Measurements from ENCODE around the gene RTTN.
"Not testable (repeated sequence)": the region's sequence is repeated elsewhere in the genome, so short reads cannot be mapped to it uniquely, and the experiment has no call there.

The RTTN gene

DNA sequence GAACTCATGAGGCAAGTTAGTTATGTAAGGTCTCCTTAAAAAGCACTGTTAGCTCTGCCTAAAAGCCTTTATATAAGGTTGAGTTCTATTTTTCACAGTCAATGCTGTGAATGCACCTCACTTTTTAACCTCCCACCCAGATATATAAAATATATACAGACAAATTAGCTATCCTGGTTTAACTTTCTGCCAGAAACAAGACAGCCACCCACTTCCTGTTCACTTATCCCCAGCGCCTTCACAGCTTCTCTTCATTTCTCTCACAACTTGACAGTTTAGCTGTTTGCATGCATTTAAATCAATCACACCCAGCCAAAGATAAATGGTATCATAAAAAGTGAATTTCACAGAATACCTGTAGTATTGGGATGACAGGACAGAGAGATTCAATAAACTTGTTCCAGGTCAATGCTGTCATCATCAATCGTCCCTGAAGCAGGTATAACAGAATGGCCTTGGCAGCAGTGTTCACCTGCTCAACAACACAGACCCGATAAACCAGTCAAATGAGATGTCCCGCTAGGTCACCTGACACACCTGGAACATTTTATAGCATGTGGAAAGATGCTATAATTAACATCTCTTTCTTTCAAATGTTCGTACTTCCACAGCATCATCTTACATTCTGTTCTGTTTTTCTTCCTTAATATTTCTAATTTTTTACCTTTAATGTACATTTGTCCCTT, 55.7 kb downstream of the RTTN start:
- DNase-seq (ENCODE audit: low read depth, low spot score) = no peak

DNA sequence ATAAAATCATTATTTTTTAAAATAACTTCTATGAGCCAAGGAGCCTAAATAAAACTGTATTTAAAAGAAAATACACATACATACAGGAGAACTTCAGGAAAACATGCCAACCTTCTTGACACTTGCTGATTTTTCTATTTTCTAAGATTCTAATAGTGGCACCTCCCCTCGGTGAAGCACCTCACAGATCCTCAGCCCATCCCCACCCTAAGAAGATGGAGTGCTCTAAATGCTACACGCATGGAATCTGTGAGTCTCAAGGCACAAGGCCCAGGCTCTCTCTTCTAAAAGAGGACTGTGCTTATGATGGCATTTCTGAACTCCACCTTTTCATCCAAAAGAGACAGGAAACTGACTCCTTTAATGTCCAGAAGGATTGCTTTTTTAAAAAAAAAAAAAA, 56.3 kb downstream of the RTTN start:
- DNase-seq (ENCODE audit: low read depth, low spot score) = no peak

DNA sequence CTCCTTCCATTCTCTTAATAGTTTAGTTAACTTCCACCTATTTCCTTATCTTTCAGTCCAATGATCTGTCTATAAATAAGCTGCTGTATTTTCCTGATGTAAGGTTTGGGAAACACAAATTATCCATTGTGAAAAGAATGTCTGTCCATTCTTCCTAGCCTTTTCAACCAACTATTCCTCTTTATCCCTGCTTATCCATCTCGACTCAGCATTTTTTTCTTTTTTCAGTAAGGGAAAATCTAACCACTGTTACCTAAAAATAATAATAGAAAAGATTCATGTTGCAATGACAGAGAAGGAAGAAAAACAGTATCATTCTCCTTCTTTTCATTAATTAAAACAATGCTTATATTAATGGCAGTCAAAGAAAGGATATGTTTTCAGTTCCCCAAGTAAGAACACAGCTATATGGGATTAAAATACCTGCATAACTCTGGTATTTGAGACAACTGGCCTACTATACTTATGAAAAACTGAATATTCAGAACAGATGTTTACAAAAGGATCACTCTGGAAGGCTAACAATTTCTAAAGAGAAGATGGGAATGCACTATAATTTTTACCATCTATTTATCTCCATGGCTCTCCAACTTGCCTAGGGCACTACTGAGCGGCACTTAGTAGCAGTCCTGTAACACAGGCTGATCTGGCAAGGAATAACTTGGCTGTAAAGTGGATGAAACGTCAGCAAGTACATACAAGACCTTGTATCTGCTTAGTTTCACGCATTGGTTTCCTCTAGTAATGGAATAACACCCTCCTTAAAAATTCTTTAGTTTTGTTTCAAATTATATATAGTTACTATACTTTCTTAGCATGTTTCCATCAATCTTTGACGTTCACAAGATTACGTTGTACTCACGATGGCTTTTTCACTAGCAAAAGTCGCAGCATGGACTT, 57.2 kb downstream of the RTTN start:
- no peak for DNase-seq (ENCODE audit: low read depth, low spot score)

GRCh38 chr18:70146174-70146573, 59.3 kb downstream of the RTTN start:
- no peak for DNase-seq (ENCODE audit: low read depth, low spot score)

DNA sequence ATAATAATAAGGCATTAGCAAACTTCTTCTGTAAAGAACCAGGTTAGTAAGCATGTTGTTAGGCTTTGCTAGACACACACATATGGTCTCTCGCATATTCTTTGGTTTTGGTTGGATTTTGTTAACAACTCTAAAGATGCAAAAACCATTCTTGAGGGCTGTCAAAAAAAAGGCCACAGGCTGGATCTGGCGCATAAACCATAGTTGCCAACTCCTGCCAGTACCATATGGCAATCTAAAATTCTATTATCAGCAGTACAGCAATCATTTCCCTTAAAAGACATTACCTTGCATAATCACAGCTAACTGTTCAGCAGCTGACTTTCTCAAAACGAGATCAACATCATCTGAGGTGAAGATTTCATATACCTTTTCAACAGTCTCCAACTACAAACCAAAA, 63.5 kb downstream of the RTTN start:
- DNase-seq (ENCODE audit: low read depth, low spot score) = no peak

DNA sequence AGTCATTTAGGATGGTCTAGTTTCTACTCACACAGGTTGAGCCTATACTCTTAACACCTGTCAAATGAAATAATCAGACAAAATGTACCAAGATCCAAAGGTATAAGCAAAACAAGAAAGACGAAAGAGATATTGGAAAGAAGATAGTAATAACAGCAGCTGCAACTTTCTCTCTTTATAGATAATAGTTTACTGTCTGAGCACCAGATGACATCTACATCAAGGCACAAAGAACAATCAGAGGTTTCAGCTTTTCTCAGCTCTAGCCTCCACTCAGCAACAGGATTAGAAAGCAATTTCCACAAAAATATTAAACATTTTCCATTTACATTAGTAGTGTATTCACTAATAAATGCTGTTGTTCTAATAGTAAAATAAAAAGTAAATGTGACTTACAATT, 66.3 kb downstream of the RTTN start:
- DNase-seq (ENCODE audit: low read depth, low spot score) = no peak

GRCh38 chr18:70135604-70136003, 69.9 kb downstream of the RTTN start:
- DNase-seq (ENCODE audit: low read depth, low spot score) = no peak

GRCh38 chr18:70132999-70133398, 72.5 kb downstream of the RTTN start:
- no peak for DNase-seq (ENCODE audit: low read depth, low spot score)

DNA sequence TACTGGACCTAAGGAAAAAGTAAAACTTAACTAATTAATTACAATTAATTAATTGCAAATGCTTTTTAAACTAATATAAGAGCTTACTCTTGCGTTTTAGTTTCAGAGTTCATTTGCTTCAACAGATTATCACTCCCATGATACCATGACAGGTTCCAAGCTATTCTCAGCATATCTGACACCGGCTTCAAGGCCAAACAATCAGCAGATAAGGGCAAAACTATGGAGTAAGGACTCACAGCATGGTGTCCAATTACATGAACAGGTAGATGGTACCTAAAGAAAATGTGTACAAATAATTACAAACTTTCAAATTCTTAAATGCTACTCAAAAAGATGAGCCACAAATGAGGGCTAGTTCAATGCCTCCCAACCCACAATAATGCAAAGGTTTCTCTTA, 77.2 kb downstream of the RTTN start:
- no peak for DNase-seq (ENCODE audit: low read depth, low spot score)

DNA sequence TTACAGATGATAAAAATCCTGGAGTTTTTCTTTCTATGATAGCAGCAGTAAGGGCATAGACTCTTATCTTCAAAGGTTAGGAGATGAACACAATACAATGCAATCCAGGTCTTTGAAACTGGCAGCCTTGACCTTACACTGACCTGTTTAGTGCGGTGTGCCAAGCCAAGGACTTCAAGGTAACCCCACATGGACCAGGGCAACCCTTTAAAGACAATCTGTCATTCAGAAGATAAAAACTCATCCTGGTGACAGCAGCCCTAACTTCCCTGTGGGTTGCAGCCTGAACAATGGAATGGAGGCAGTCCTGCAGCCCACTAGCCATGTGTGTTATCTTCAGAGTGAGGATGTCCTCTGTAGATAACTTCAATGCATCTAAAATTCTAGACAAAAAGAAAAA, 78.1 kb downstream of the RTTN start:
- DNase-seq (ENCODE audit: low read depth, low spot score) = no peak

DNA sequence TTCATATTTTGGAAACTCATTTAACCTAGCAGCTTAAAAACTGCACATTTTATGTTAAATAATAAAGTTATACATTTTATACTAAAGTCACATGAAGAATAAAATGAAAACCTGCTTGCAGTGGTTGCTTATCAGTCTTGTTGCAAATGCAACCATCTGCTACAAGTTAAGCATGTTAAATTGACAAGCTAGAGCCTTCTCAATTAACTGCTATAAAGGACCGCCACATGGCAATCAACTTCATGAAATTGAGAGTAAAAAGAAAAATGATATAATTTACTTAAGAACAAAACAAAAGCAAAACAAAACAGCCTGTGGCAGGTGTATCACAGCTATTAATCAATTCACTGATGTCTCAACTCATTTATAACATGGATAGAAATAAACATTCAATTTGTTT, 78.7 kb downstream of the RTTN start:
- no peak for DNase-seq (ENCODE audit: low read depth, low spot score)

DNA sequence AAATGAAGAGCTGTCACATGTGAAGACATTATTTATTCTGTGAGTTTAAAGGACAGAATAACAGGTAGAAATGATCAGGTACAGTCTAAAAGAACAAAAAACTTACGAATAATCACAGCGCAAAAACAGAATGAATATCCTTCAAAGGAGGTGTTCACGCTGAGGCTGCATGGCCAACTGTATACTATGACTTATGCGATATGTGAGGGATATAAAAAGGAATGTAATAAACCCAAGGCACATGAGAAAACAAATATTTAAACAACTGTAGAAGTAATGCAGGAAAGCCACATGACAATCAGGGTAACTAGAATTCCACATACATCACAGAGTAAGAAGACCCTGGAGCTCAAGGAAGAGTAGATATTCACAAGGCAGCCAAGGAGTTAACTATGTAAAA, 81.3 kb downstream of the RTTN start:
- no peak for DNase-seq (ENCODE audit: low read depth, low spot score)

GRCh38 chr18:70121842-70122241, 83.6 kb downstream of the RTTN start:
- DNase-seq (ENCODE audit: low read depth, low spot score) = no peak

DNA sequence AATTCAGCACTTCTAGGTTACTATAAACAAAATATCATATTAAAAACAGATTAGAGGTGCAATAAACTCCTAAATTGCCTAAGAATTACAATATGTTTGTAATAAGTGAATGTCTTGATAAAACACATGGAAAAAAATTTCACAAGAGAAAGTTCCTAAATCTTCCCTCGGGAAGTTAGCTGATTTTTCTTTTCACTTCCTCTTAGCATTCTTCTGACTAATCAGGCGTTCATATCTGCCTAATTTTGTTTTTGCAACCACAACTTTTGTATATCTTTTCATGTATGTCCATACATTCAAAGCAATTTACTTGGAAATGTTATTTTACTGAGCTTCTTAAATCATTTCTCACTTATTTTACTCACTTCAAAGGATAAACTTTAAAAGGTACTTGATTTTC, 88.5 kb downstream of the RTTN start:
- DNase-seq (ENCODE audit: low read depth, low spot score) = no peak

DNA sequence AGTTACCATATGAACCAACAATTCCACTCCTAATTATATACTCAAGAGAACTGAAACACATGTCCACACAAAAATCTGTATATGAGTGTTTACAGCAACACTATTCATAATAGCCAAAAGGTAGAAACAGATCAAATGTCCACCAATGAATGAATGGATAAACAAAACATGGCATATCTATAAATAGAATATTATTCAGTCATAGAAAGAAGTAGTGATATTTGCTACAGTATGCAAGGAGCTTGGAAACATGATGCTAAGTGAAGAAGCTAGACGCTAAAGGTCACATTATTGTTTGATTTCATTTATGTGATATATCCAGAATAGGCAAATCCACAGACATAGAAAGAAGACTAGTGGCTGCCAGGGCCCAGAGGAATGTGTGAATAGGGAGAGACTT, 92.0 kb downstream of the RTTN start:
- DNase-seq (ENCODE audit: low read depth, low spot score) = no peak

DNA sequence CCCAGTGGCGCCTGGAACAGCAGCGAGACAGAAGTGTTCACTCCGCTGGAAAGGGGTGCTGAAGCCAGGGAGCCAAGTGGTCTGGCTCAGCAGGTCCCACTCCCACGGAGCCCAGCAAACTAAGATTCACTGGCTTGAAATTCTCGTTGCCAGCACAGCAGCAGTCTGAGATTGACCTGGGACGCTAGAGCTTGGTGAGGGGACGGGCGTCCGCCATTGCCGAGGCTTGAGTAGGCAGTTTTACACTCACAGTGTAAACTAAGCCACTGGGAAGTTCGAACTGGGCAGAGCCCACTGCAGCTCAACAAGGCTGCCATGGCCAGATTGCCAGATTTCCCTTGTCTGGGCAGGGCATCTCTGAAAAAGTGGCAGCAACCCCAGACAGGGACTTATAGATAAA, 94.8 kb downstream of the RTTN start:
- DNase-seq (ENCODE audit: low read depth, low spot score) = no peak

GRCh38 chr18:70107091-70107490, 98.4 kb downstream of the RTTN start:
- DNase-seq (ENCODE audit: low read depth, low spot score) = no peak

- not testable (repeated sequence) for DNase-seq (ENCODE audit: low read depth, low spot score)
These were observed 102.6 kb downstream of the RTTN start for GRCh38 chr18:70102854-70103253.

- DNase-seq (ENCODE audit: low read depth, low spot score) = no peak
These were observed 115.6 kb downstream of the RTTN start for GRCh38 chr18:70089858-70090257.

DNA sequence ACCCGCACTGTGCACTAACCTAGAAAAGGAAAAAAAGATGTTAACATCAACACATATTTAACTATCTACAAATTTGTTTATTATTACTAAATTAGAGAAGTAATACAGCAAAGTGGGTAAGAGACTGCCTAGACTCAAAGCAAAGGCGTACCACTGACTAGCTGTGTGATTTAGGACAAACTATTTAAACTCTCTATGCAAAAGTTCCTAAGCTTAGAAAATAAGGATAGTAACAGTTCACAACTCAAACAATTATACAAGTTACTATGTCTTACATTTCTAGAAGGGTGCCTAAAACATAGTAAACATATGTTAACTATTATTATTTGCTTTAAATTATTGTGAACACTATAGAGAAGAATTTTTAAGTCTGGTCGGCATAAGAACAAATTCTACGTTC, 119.4 kb downstream of the RTTN start:
- no peak for DNase-seq (ENCODE audit: low read depth, low spot score)

GRCh38 chr18:70085641-70086040, 119.8 kb downstream of the RTTN start:
- DNase-seq (ENCODE audit: low read depth, low spot score) = no peak

GRCh38 chr18:70082430-70082829, 123.1 kb downstream of the RTTN start:
- no peak for DNase-seq (ENCODE audit: low read depth, low spot score)

DNA sequence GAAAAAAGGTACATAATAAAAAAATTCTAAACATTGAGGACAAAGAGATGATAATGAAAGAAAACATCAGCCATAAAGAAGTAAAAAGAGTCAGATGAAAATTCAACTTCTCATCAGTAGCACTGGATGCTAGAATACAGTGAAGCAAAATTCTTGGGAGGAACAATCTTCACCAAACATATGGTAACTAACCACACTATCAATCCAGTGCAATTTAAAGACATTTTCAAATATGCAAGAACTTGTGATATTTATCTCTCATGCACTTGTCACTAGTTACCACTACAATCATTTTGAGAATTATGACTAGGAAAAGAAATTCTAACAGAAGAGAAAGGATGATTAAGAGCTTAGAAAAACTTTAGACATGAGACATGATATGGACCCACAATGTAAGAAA, 127.4 kb downstream of the RTTN start:
- no peak for DNase-seq (ENCODE audit: low read depth, low spot score)

All from ELF-1 (cell line).